GM23248 (cell line): ENCODE measurements around the gene POR. TPM values are rescaled to one million over a fixed set of nuclear protein-coding genes. Genes with fewer than 3 reads are reported as not detected.

Source experiments
- DNase-seq: peaks from one replicate; pipeline ENCODE4 v3.0.0-alpha.2; 2015
- H2AFZ ChIP-seq: fragments of 200-600 bp; sonication (generic); 2 replicates; pipeline ENCODE4 v1.6.1; 2016; ENCODE audit warnings: antibody characterized with exemption
- H3F3A ChIP-seq: fragments of 200-600 bp; sonication (generic); 2 replicates; pipeline ENCODE4 v1.6.1; 2016; ENCODE audit warnings: mild to moderate bottlenecking, antibody characterized with exemption, mixed run types; ENCODE audit not compliant: insufficient read depth
- H3K27ac ChIP-seq: fragments of 200-600 bp; sonication (generic); 2 replicates; pipeline ENCODE4 v1.5.1; 2016; ENCODE audit warnings: mild to moderate bottlenecking
- H3K27me3 ChIP-seq: fragments of 200-600 bp; sonication (generic); replicated peaks from 2 replicates; pipeline ENCODE4 v1.6.1; 2016; ENCODE audit warnings: mild to moderate bottlenecking; ENCODE audit not compliant: insufficient read depth
- H3K36me3 ChIP-seq: fragments of 200-600 bp; sonication (generic); 2 replicates; pipeline ENCODE4 v1.6.1; 2016; ENCODE audit warnings: low read depth, mild to moderate bottlenecking
- H3K4me1 ChIP-seq: fragments of 200-600 bp; sonication (generic); 2 replicates; pipeline ENCODE4 v1.6.1; 2016; ENCODE audit warnings: mild to moderate bottlenecking; ENCODE audit not compliant: insufficient read depth
- H3K4me2 ChIP-seq: fragments of 200-600 bp; sonication (generic); one replicate; pipeline ENCODE4 v1.6.1; 2016; ENCODE audit warnings: mild to moderate bottlenecking; ENCODE audit not compliant: unreplicated experiment
- H3K4me3 ChIP-seq: fragments of 200-600 bp; sonication (generic); 2 replicates; pipeline ENCODE4 v1.5.1; 2016; ENCODE audit warnings: mild to moderate bottlenecking
- H3K79me2 ChIP-seq: fragments of 200-600 bp; sonication (generic); 2 replicates; pipeline ENCODE4 v1.6.1; 2016; ENCODE audit warnings: mild to moderate bottlenecking; ENCODE audit not compliant: insufficient read depth
- H3K9ac ChIP-seq: fragments of 200-600 bp; sonication (generic); 2 replicates; pipeline ENCODE4 v1.6.1; 2016; ENCODE audit warnings: mild to moderate bottlenecking
- H3K9me2 ChIP-seq: fragments of 200-600 bp; sonication (generic); 2 replicates; pipeline ENCODE4 v1.6.1; 2016; ENCODE audit warnings: mixed run types, mild to moderate bottlenecking, moderate library complexity; ENCODE audit not compliant: insufficient read depth
- H3K9me3 ChIP-seq: fragments of 200-600 bp; sonication (generic); one replicate; pipeline ENCODE4 v1.6.1; 2017; ENCODE audit warnings: low read depth
- H4K20me1 ChIP-seq: fragments of 200-600 bp; sonication (generic); 2 replicates; pipeline ENCODE4 v1.6.0; 2016; ENCODE audit not compliant: insufficient read depth
- EZH2 ChIP-seq: fragments of 200-600 bp; sonication (generic); IDR thresholded peaks from 2 replicates; pipeline ENCODE4 v1.6.1; 2018; ENCODE audit warnings: antibody characterized with exemption, mild to moderate bottlenecking; ENCODE audit not compliant: insufficient read depth, poor library complexity, severe bottlenecking
- EZH2phosphoT487 ChIP-seq: fragments of 200-600 bp; sonication (generic); IDR thresholded peaks from 2 replicates; pipeline ENCODE4 v1.6.1; 2018; ENCODE audit warnings: antibody characterized with exemption, moderate library complexity, mild to moderate bottlenecking, low read depth; ENCODE audit not compliant: insufficient read depth
- WGBS, 2 experiments: methylation state at CpG; one replicate each; pipeline ENCODE4 v1.1.6; 2015 to 2017; ENCODE audit warnings: low lambda C conversion rate in 2 of 2, low coverage in 1 of 2; ENCODE audit errors: missing lambda C conversion rate in 2 of 2; 5-methylcytosine and 5-hydroxymethylcytosine counted together
- in situ Hi-C: fragments of 300-500 bp; cut with MboI; formaldehyde crosslinking; loops from 2 replicates; pipeline ENCODE4 v1.15.0; 2020
- polyA plus RNA-seq: library from polyadenylated mRNA; unstranded; fragments of >200 nt; fragmentation: Nextera tagmentation; extraction: Ambion mirVana; gene quantifications from 2 replicates; pipeline ENCODE4 v1.2.1, GENCODE V29; 2016
- total RNA-seq: library from RNA; depleted of rRNA; stranded (reverse); fragments of >200 nt; shearing (Covaris generic); gene quantifications from 2 replicates; pipeline ENCODE4 v1.2.3, GENCODE V29; 2014

POR gene
- total and polyA plus RNA-seq, 2 experiments from 2014 or later = 42.7 to 58.6 TPM

- no peaks in the 10 kb centered on the region for H3F3A ChIP-seq
- in situ Hi-C loops = no loop called here
- no peaks in the 10 kb centered on the region; the same call in 1 of the 2 replicates for H3K4me1 ChIP-seq
- 32 to 39% methylated on average over 15 of the region's 15 CpGs for WGBS, 2 experiments
- no peak overlapping the region for H3K27ac ChIP-seq
- H4K20me1 ChIP-seq = no peaks in the 10 kb centered on the region
- no peaks in the 10 kb centered on the region for H3K79me2 ChIP-seq
- no peaks in the 10 kb centered on the region for H3K27me3 ChIP-seq
- H3K36me3 ChIP-seq = no peaks in the 10 kb centered on the region
- no peak overlapping the region for H3K4me3 ChIP-seq
- no peak overlapping the region for H3K9ac ChIP-seq
- peak; percentile 61 for DNase-seq
- no peaks in the 10 kb centered on the region for H3K9me2 ChIP-seq
- TF ChIP-seq EZH2 = no peak
- TF ChIP-seq EZH2phosphoT487 = no peak
- H2AFZ ChIP-seq = no peak overlapping the region
- no peaks in the 10 kb centered on the region for H3K9me3 ChIP-seq
- no peak overlapping the region for H3K4me2 ChIP-seq
Observed at GRCh38 chr7:75892634-75893272, 22.2 kb upstream of the POR start.

- Histone ChIP-seq H3K9me2 (no peaks in the 10 kb centered on the region), H3K79me2 (no peaks in the 10 kb centered on the region), H3K4me3 (no peak overlapping the region), H3K4me1 (no peaks in the 10 kb centered on the region; the same call in 1 of the 2 replicates), H3K9ac (no peak overlapping the region), H3F3A (no peaks in the 10 kb centered on the region), H2AFZ (no peak overlapping the region), H3K9me3 (no peaks in the 10 kb centered on the region), H3K27ac (no peak overlapping the region), H4K20me1 (no peaks in the 10 kb centered on the region), H3K36me3 (no peaks in the 10 kb centered on the region), H3K27me3 (no peaks in the 10 kb centered on the region), H3K4me2 (no peak overlapping the region)
- in situ Hi-C loops = no loop called here
- WGBS, 2 experiments = 94 to 97% methylated on average over 6 of the region's 6 CpGs
- no peak for DNase-seq
- TF ChIP-seq EZH2phosphoT487 (no peak), EZH2 (no peak)
Observed at GRCh38 chr7:75896803-75897327, 18.1 kb upstream of the POR start.

- in situ Hi-C loops = no loop called here
- Histone ChIP-seq H3K27ac (no peak overlapping the region), H3K79me2 (no peaks in the 10 kb centered on the region), H3K9me3 (no peaks in the 10 kb centered on the region), H3K4me3 (no peak overlapping the region), H3K9ac (no peak overlapping the region), H3K36me3 (no peaks in the 10 kb centered on the region), H2AFZ (no peak overlapping the region), H3F3A (no peaks in the 10 kb centered on the region), H3K4me2 (no peak overlapping the region), H4K20me1 (no peaks in the 10 kb centered on the region), H3K4me1 (peaks cover 3% of the 10 kb centered on the region; the same call in 1 of the 2 replicates), H3K27me3 (no peaks in the 10 kb centered on the region), H3K9me2 (no peaks in the 10 kb centered on the region)
- DNase-seq = no peak
- TF ChIP-seq EZH2phosphoT487 (no peak), EZH2 (no peak)
- WGBS, 2 experiments = 80 to 81% methylated on average over 9 of the region's 9 CpGs
Observed at GRCh38 chr7:75900617-75901315, 14.2 kb upstream of the POR start.

DNA sequence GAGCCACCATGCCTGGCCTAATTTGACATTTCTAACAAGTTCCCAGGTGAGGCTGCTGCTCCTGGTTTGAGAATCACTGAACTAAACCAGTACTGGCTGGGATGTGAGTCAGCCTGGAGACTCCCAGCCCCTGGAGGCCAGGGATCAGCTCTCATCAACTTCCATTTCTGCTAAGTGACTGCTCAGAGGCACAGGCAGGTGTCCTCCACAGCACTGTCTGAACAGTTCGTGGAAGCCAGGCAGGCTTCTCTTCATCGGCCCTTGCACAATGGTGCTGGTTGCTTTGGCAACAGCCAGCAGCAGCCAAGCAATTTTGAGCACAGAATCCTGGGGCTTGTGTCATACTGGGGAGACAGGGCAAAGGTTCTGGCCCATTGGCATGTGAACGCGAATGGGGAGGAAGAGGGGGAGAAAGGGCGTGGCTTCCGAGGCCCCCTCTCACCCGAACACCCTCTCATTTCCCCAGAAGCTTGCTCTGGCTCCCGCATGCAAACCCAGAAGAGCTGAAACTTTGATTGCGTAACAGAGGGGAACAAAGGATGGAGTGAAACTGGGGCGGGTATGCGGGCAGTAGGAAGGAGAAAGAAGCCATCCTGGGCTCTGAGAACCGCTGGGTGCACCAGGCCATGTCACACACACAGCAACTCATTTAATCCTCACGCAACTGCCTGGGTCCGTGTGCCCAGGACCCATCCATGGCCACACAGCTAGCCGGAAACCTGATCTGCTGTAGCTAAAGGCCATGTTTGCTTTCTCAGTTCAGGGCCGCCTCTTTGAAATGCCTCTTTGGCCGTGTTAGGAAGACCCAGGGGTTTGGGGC lies 9.0 kb upstream of the POR start:
- H3K27me3 ChIP-seq = no peaks in the 10 kb centered on the region
- peak; percentile 89 for DNase-seq
- H3K79me2 ChIP-seq = no peaks in the 10 kb centered on the region
- H3K9me3 ChIP-seq = no peaks in the 10 kb centered on the region
- 26 to 30% methylated on average over 17 of the region's 17 CpGs for WGBS, 2 experiments
- H3K9ac ChIP-seq = no peak overlapping the region
- TF ChIP-seq EZH2phosphoT487 = no peak
- no peak for TF ChIP-seq EZH2
- in situ Hi-C loops = no loop called here
- H3K9me2 ChIP-seq = no peaks in the 10 kb centered on the region
- no peaks in the 10 kb centered on the region for H4K20me1 ChIP-seq
- H3K27ac ChIP-seq = no peak overlapping the region
- no peaks in the 10 kb centered on the region for H3F3A ChIP-seq
- 0 out of 2 replicates have a peak, but pooled peaks cover 4% of the 10 kb centered on the region for H3K4me1 ChIP-seq
- H3K36me3 ChIP-seq = no peaks in the 10 kb centered on the region
- H2AFZ ChIP-seq = 0 out of 2 replicates have a peak overlapping the region, but pooled peaks have one; percentile 8
- H3K4me3 ChIP-seq = no peak overlapping the region
- no peak overlapping the region for H3K4me2 ChIP-seq
